GM21528 (cell line): ENCODE results near the gene ANKS1B.
"Not testable (repeated sequence)": the region's sequence is repeated elsewhere in the genome, so short reads cannot be mapped to it uniquely, and the experiment has no call there.

ENCODE experiments used
- ATAC-seq: cut with Tn5 transposase; IDR thresholded peaks from one replicate; pipeline ENCODE4 v1.9.1; 2021; ENCODE audit warnings: mild to moderate bottlenecking, moderate library complexity; ENCODE audit not compliant: unreplicated experiment, low FRiP score

The ANKS1B gene

GRCh38 chr12:98758331-98758730, 1226.4 kb downstream of the ANKS1B start:
- ATAC-seq = no peak

- ATAC-seq = no peak
Measured at GRCh38 chr12:98757455-98757854, 1227.3 kb downstream of the ANKS1B start.

- not testable (repeated sequence) for ATAC-seq
Measured at GRCh38 chr12:98755855-98756254, 1228.9 kb downstream of the ANKS1B start.

- peak; percentile 100 for ATAC-seq
Measured at GRCh38 chr12:98754095-98754494, 1230.6 kb downstream of the ANKS1B start.

GRCh38 chr12:98752726-98753125, 1232.0 kb downstream of the ANKS1B start:
- no peak for ATAC-seq

DNA sequence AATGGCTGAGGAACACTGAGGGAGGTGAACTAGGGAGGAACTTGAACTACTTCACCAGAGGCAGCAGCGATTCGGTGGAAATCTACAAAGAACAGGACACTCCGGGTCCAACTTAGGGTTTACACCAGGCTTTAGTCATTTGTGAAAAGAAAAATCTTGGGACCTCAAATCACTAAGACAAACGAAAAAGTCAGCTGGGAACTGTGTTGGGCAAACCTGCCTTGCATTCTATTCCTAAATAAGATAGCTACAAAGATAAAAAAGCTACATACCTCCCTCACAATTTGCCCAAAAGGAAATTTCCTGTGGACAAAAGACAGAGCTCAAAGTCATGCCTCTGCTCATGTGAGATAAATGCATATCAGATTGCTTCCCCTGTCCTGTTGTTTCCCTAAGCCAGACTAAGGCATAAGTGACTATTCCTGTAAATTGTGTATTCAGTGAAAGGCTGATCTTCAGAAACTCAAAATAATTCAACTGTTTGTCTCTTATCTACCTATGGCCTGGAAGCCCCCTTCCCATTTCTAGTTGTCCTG, 1233.1 kb downstream of the ANKS1B start:
- no peak for ATAC-seq

GRCh38 chr12:98750511-98750910, 1234.2 kb downstream of the ANKS1B start:
- ATAC-seq = no peak

GRCh38 chr12:98748463-98748862, 1236.3 kb downstream of the ANKS1B start:
- ATAC-seq = no peak

- ATAC-seq = no peak
Measured at GRCh38 chr12:98745578-98746391, 1239.0 kb downstream of the ANKS1B start.

GRCh38 chr12:98744680-98745079, 1240.1 kb downstream of the ANKS1B start:
- ATAC-seq = no peak

- ATAC-seq = no peak
Measured at GRCh38 chr12:98743362-98743953, 1241.3 kb downstream of the ANKS1B start.

DNA sequence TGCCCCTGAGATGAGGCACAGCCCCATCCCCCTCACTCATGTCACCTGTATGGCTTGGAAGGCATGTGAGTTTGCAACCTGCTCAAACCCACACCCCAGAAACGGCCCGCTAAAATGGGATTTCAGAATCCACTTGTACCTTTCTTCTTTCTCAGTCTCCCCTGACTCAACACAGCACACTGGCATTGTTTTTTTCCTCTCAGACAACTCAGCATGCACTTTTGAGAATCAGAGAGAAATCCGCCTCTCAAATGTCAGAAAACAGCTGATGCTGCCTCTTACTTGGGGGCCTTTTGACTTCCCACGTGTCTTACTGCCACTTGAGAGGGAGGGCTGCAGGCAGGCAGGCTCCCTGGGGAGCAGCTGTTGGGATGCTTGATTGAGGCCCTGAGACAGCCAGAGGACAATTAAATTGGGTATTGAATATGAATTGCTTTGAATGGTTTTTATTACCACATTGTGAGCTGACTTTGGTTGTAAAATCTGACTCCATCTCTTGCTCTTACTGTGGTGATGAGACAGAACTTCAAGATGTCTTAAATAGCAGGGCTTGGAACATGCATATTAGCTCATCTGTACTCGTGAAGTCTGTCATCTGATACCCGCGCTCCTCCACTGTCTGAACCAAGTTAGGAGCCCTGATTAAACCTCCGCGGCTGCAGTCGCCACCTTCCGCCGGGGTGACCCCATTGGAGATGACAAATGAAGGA, 1243.0 kb downstream of the ANKS1B start:
- no peak for ATAC-seq

GRCh38 chr12:98741196-98741555, 1243.6 kb downstream of the ANKS1B start:
- no peak for ATAC-seq

DNA sequence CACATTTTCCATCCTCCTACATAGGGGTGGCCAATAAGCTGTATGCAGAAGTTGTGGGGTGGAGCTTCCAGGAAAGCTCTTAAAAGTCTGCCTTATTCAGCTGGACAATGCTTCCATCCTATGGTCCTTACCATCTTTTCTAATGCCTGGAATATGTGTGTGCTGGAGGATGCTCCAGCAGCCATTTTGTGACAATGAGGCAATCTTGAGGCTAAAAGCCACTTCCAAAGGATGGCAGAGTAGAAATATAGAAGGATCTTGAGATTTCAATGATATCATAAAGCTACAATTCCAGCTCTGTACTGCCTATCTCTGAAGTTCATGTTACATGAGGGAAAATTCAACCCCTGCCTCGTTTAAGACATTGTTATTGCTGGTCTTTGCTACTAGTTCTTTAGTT, 1244.0 kb downstream of the ANKS1B start:
- no peak for ATAC-seq

- no peak for ATAC-seq
Measured at GRCh38 chr12:98738539-98738938, 1246.2 kb downstream of the ANKS1B start.

GRCh38 chr12:98738002-98738401, 1246.7 kb downstream of the ANKS1B start:
- no peak for ATAC-seq

DNA sequence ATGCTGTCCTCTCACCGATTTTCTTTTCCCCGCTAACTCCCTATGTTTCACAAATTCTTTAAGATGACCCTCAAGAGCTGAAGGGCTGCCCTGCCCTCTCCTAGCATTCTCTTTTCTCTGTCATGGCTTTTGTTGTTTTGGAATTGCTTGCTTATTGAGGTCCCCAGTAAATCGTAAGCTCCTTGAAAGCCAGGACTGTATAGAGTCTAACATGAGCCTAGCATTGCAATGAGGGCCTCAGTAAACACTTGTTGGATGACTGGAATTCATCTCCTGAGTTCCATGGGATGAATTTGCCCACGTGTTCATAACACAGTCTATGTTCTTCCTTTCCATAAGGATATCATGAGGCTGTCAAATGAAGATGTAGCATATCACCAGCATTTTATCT, 1247.4 kb downstream of the ANKS1B start:
- ATAC-seq = no peak

GRCh38 chr12:98736352-98737321, 1248.1 kb downstream of the ANKS1B start:
- no peak for ATAC-seq

GRCh38 chr12:98735821-98736220, 1248.9 kb downstream of the ANKS1B start:
- ATAC-seq = no peak

DNA sequence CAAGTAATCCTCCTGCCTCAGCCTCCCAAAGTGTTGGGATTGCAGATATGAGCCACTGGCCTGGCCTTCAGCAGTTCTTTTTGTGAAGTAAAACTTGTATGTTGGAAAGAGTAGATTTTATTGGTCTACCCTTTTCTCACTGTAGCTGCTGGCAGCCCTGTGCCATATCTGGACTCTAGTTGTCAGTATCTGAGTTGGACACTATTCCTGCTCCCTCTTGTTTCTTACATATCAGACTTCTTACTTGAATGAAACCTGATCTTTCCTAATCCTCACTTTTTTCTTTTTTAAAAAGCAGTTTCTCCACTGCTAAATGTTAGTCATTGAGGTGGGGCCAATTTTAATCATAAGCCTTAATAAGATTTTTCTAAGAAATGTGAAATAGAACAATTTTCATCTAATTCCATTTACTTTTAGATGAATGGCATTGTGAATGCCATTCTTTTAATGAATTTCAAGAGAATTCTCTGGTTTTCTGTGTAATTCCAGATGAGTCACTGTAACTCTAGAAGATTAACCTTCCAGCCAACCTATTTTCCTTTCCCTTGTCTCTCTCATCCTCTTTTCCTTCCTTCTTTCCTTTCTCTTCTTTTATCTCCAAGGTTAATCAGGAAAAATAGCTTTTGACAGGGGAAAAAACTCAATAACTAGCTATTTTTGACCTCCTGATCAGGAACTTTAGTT, 1250.9 kb downstream of the ANKS1B start:
- ATAC-seq = no peak
